ENCODE measurements around the gene RAD23A. TPM values are rescaled to one million over a fixed set of nuclear protein-coding genes. Genes with fewer than 3 reads are reported as not detected.

RAD23A gene
- total RNA-seq: 64.9 and 86.2 TPM in 2 replicates

DNA sequence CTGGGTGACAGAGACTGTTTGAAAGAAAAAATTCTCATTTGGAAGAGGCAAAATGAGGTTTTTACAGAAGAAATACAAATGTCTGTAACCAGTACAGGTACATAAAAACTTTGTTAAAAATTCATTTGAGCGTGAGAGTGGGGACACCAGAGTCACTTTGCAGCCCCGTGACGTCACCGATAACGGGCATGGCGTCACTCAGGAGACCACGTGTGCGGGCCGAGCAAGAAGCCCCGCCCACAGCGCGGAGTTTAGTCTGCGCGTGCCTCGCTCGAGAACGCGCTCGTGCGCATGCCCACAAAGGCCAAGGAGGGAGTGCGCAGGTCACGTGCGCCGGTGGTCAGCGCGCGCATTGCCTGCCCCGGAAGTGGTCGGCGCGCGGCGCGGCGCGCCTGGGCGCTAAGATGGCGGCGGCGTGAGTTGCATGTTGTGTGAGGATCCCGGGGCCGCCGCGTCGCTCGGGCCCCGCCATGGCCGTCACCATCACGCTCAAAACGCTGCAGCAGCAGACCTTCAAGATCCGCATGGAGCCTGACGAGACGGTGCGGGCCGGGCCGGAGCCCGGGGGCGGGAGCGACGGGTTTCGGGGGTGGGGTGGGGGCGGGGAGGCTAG lies at the start of gene RAD23A:
Gene RAD23A, plus strand, starts transcription at position 384 of the 613 bp plus-strand sequence. Its CDS starts 87 bp downstream, at position 471.

DNA sequence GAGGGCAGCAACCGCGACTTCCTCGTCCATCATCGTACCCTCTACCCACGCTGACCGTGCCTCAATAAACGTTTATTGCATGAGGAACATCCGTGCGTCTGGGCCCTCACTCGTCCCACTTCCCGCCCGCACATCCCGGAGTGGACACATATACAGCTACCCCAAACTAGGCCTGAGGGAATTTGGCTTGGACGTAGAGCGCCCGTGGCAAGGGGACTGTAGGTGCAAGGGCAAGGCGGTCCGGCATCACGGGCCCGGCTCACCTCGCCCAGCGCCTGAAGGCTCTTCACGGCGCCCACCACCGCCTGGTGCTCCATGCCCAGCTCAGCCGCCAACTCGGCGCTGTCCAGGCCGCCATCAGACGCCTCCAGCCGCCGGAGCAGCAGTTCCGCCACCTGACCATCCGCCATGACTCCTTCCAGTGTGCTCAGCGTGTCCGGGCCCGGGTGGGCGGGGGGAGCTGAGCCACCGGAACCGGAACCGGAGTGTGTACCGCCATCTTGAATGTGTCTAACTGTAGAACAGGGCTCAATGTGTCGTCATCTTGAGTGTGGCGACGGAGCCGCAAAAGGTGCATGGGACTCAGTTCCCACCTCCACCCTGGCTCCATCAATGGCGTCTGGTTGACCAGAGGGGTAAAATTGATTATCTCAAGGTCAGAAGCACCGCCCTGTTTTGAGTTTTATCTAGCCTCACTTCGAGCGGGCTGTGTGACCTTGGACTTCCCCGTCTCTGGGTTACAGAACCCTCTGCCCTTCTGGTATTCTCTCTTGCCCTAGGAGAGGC lies 12.2 kb upstream of the RAD23A start, which contains the start of gene FARSA:
Gene FARSA, minus strand, starts transcription at position 425 of the 786 bp plus-strand sequence. Its CDS starts 15 bp downstream, at position 410.

DNA sequence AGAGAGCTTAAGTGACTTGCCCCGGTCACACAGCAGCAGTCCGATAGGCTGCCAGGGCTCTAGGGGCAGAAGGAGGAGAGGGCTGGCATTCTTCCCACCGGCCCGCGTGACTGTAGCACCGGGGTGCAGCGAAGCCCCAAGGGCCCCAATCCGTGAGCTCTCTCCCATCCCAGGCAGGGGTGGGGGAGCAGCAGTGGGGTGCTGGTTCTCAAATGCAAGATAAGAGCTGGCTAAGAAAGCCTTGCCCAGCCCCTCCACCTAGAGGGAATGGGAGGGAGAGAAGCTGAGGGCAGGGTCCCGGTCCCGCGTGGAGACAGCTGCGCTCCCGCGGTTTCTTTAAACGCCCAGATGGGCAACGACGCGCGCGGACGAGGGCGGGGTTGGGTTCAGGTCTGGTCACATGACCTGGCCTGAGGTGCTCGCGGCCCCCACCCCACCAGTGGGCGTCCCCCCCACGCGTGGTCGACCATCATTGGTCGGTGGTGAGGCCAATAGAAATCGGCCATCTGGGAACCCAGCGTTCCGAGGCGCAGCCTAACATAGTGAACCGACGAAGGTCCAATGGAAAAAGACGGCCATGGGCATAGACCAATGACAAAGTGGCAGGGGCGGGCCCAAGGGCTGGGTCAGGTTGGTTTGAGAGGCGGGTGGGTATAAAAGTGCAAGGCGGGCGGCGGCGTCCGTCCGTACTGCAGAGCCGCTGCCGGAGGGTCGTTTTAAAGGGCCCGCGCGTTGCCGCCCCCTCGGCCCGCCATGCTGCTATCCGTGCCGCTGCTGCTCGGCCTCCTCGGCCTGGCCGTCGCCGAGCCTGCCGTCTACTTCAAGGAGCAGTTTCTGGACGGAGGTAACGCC lies 7.5 kb upstream of the RAD23A start, which contains the start of gene CALR:
Gene CALR, plus strand, starts transcription at position 683 of the 852 bp plus-strand sequence. Its CDS starts 71 bp downstream, at position 754.

DNA sequence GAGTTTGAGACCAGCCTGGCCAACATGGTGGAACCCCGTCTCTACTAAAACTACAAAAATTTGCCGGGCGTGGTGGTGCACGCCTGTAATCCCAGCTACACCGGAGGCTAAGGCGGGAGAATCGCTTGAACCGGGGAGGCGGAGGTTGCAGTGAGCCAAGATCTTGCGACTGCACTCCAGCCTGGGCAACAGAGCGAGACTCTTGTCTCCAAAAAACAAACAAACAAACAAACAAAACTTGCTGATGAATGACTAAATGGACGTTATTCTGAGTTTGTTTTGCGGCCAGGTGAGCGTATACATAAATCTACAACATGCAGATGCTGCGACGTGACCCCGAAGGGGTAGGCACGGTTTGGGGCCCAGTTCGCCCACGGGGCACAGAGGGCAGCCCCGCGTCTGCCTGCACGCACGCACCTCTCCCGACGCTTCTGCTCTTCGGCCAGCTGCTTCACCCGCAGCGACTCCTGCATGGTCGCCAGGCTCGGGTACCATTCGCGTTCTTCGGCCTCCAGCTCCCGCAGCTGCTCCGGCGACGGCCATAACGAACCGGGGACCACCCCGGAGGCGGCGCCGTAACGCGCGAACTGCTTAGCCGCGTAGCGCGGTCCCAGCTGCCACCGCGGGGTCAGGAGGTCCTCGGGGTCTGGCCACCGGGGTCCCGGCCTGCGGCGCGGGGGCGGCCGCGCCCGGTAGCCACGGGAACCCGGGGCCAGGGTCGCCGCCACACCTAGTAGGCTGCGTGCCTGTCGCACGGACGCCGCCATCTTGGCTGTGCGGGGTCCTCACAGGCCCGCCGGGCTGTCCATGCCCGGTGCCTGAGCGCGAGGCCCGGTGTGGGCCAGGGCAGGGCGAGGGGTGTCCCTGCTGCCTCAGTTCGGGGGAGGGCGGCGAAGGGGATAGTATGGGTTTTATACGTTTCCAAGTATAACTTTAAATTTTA lies 11.1 kb downstream of the RAD23A start, which contains the start of gene GADD45GIP1:
Gene GADD45GIP1, minus strand, starts transcription at position 778 of the 943 bp plus-strand sequence. Its CDS starts 11 bp downstream, at position 767.

DNA sequence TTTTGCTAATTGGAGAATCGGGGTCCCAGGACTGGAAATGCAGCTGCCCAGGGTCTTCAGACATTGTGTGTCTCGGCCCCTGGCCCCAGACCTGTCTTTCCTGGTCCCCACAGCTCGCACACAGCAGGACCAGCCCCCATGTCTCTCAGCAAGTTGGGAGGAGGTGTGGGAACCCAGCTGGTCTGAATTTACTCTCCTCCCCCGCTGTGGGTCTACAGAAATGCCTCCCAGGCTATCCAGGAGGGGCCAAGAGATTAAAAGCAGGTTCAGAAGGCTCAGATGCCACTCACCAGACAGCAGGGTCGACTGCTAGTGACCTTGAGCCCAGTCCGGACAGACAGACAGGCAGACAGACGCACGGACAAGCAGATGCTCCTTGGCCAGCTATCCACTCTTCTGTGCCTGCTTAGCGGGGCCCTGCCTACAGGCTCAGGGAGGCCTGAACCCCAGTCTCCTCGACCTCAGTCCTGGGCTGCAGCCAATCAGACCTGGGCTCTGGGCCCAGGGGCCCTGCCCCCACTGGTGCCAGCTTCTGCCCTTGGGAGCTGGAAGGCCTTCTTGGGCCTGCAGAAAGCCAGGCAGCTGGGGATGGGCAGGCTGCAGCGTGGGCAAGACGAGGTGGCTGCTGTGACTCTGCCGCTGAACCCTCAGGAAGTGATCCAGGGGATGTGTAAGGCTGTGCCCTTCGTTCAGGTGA lies 23.8 kb downstream of the RAD23A start, which contains the start of gene DAND5:
Gene DAND5, plus strand, starts transcription at position 285 of the 697 bp plus-strand sequence. Its CDS starts 85 bp downstream, at position 370.

DNA sequence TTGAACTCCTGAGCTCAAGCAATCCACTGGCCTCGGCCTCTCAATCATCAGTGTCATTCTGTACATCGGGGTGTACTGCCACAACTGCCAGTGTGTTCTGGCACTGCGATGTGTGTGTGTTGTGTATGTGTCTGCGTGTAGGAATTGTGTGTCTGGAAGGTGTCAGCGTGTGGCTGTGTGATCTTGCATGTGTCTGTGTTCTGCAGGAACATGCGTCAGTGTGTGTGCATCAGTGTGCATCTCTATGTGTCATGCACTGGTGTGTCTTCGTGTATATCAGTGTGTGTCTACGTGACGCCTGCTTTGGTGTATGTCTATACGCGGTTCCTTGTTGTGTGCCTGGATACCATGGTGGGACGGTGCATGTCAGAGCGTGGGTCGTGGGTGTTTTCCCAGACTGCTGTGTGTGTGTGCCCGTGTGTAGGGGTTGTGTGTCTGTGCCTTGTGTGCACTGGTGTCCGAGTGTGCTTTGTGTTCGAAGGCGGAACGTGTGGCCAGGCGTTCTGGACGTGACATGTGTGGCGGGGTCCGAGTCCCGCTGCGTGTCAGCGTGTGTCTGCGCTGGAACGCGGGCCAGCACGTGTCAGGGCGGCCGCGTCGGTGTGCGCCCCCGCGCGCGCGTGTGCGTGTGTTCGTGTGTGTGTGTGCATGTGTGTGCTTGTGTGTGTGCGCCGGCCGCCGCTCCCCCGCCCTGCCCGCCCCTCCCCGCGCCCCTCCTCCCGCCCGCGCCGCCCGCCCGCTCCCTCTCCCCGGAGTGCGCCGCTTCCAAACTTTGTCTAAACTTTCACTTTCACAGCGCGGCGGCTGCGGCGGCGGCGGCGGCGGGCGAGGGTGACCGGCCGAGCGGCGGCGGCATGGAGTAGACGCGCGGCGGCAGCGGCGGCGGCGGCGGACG lies 49.3 kb downstream of the RAD23A start, which contains the start of gene NFIX:
Gene NFIX, plus strand, starts transcription at position 775 of the 895 bp plus-strand sequence. CDS start 363 bp downstream, outside the sequence.

Other genes starting within 250 kb of the RAD23A start
- 4.6 and 8.3 TPM in 2 replicates for gene FBXW9, start 249.2 kb upstream of the RAD23A start, total RNA-seq
- gene TNPO2, start 221.9 kb upstream of the RAD23A start, total RNA-seq: 37.8 and 50.0 TPM in 2 replicates
- 124 and 148 TPM in 2 replicates for gene TRIR, start 211.2 kb upstream of the RAD23A start, total RNA-seq
- 93.5 and 107 TPM in 2 replicates for gene GET3, start 208.4 kb upstream of the RAD23A start, total RNA-seq
- 0.15 TPM in 1 of 2 replicates, not detected in the other for gene BEST2, start 194.1 kb upstream of the RAD23A start, total RNA-seq
- gene HOOK2, start 170.3 kb upstream of the RAD23A start, total RNA-seq: 24.9 and 28.0 TPM in 2 replicates
- gene JUNB, start 154.4 kb upstream of the RAD23A start, total RNA-seq: 81.4 and 95.3 TPM in 2 replicates
- gene PRDX2, start 144.1 kb upstream of the RAD23A start, total RNA-seq: 166 and 183 TPM in 2 replicates
- gene THSD8, start 143.8 kb upstream of the RAD23A start, total RNA-seq: 0.99 TPM in 1 of 2 replicates, not detected in the other
- gene RNASEH2A, start 139.3 kb upstream of the RAD23A start, total RNA-seq: 7.6 and 60.4 TPM in 2 replicates
- gene RTBDN, start 111.3 kb upstream of the RAD23A start, total RNA-seq: not detected in 2 replicates
- gene MAST1, start 107.3 kb upstream of the RAD23A start, total RNA-seq: 0.15 and 3.3 TPM in 2 replicates
- gene DNASE2, start 64.4 kb upstream of the RAD23A start, total RNA-seq: 22.8 and 30.9 TPM in 2 replicates
- 0.17 TPM in 1 of 2 replicates, not detected in the other for gene KLF1, start 58.7 kb upstream of the RAD23A start, total RNA-seq
- 28.3 and 55.3 TPM in 2 replicates for gene GCDH, start 54.7 kb upstream of the RAD23A start, total RNA-seq
- 0.15 TPM in 1 of 2 replicates, not detected in the other for gene SYCE2, start 26.6 kb upstream of the RAD23A start, total RNA-seq
- gene FARSA, start 12.2 kb upstream of the RAD23A start, total RNA-seq: 46.3 and 80.1 TPM in 2 replicates
- gene CALR, start 7.3 kb upstream of the RAD23A start, total RNA-seq: 1,350 and 1,500 TPM in 2 replicates
- 22.7 and 24.0 TPM in 2 replicates for gene GADD45GIP1, start 11.4 kb downstream of the RAD23A start, total RNA-seq
- gene DAND5, start 23.7 kb downstream of the RAD23A start, total RNA-seq: 0.29 TPM in 1 of 2 replicates, not detected in the other
- gene NFIX, start 49.6 kb downstream of the RAD23A start, total RNA-seq: 168 and 204 TPM in 2 replicates
- gene LYL1, start 157.0 kb downstream of the RAD23A start, total RNA-seq: 0.73 and 0.99 TPM in 2 replicates
- gene TRMT1, start 170.9 kb downstream of the RAD23A start, total RNA-seq: 29.5 and 64.8 TPM in 2 replicates
- gene NACC1, start 172.4 kb downstream of the RAD23A start, total RNA-seq: 41.9 and 61.9 TPM in 2 replicates
- 83.4 and 102 TPM in 2 replicates for gene STX10, start 204.5 kb downstream of the RAD23A start, total RNA-seq
- 19.0 and 22.1 TPM in 2 replicates for gene IER2, start 204.5 kb downstream of the RAD23A start, total RNA-seq

All from smooth muscle cell of trachea (primary cell).